ENCODE measurements around the gene SHROOM2.

GRCh38 chrX:9935436-9935835 is 149.2 kb downstream of the SHROOM2 start:
- no peak for TF ChIP-seq POLR2A (IDR thresholded peaks at IDR 0.05)
- no peak for TF ChIP-seq CTCF (IDR thresholded peaks at IDR 0.05)
- TF ChIP-seq POLR2AphosphoS5 (IDR thresholded peaks at IDR 0.05), result no peak
- no peak for TF ChIP-seq EP300 (IDR thresholded peaks at IDR 0.05)
